Peyer's patch (tissue), 4 donors: ENCODE results near the gene LIF. TPM values are rescaled to one million over a fixed set of nuclear protein-coding genes. Genes with fewer than 3 reads are reported as not detected.

Experiments used
- DNase-seq, 3 donors: peaks; one replicate each; pipeline ENCODE4 v3.0.0-alpha.2; 2017 to 2019
- H3K27ac ChIP-seq, 4 donors: fragments of 200-600 bp; sonication (generic); one replicate each; pipeline ENCODE4 v1.5.1; 2016 to 2019
- H3K27me3 ChIP-seq, 2 donors: fragments of 200-600 bp; sonication (generic); one replicate each; pipeline ENCODE4 v1.5.1; 2019
- H3K36me3 ChIP-seq, 3 donors: fragments of 200-600 bp; sonication (generic); one replicate each; pipeline ENCODE4 v1.5.1; 2016 to 2019
- H3K4me1 ChIP-seq, 4 donors: fragments of 200-600 bp; sonication (generic); one replicate each; pipeline ENCODE4 v1.5.1; 2016 to 2019
- H3K4me3 ChIP-seq, 4 donors: fragments of 200-600 bp; sonication (generic); 1 replicate in 3 of 4; 2 replicates in 1 of 4; pipeline ENCODE4 v1.5.1; 2016 to 2019; ENCODE audit warnings: mild to moderate bottlenecking in 1 of 4
- H3K9me3 ChIP-seq, 4 donors: fragments of 200-600 bp; sonication (generic); one replicate each; pipeline ENCODE4 v1.5.1; 2016 to 2019; ENCODE audit warnings: mild to moderate bottlenecking in 1 of 4
- CTCF ChIP-seq, 6 experiments: fragments of 450-650 bp in 4 of 6; fragments of 200-600 bp in 2 of 6; sonication (generic) in 1 of 6; IDR thresholded peaks; one replicate each; pipeline ENCODE4 v1.5.1; 2017 to 2019; ENCODE audit warnings: antibody characterized with exemption in 6 of 6, mild to moderate bottlenecking in 3 of 6, moderate library complexity in 1 of 6
- POLR2A ChIP-seq, 2 donors: fragments of 450-650 bp; IDR thresholded peaks; one replicate each; pipeline ENCODE4 v1.5.1; 2017; ENCODE audit warnings: antibody characterized with exemption in 2 of 2, mild to moderate bottlenecking in 2 of 2, moderate library complexity in 2 of 2
- total RNA-seq, 4 donors: library from RNA; depleted of rRNA; stranded (reverse); fragments of >200 nt; gene quantifications; one replicate each; pipeline ENCODE4 v1.1.0, GENCODE V29; 2016

The LIF gene
- total RNA-seq, 4 donors from 2014 or later = 7.4 to 19.3 (median 10.6) TPM

- DNase-seq = no peak
- Histone ChIP-seq H3K9me3 (no peaks in the 10 kb centered on the region), H3K36me3 (peaks cover 0 to 7% (median 0%) of the 10 kb centered on the region in 3 donors), H3K4me1 (peaks cover 2 to 31% (median 5%) of the 10 kb centered on the region in 4 donors), H3K27me3 (no peaks in the 10 kb centered on the region), H3K4me3 (no peak overlapping the region), H3K27ac (no peak overlapping the region)
- TF ChIP-seq POLR2A (IDR thresholded peaks at IDR 0.05) (no peak), CTCF (IDR thresholded peaks at IDR 0.05) (no peak)
These were observed 2.5 kb downstream of the LIF start for GRCh38 chr22:30244066-30244465.

GRCh38 chr22:30243661-30244060 is 2.9 kb downstream of the LIF start:
- Histone ChIP-seq H3K4me3 (no peak overlapping the region), H3K4me1 (peaks cover 2 to 30% (median 5%) of the 10 kb centered on the region in 4 donors), H3K36me3 (peaks cover 0 to 7% (median 0%) of the 10 kb centered on the region in 3 donors), H3K9me3 (no peaks in the 10 kb centered on the region), H3K27me3 (no peaks in the 10 kb centered on the region), H3K27ac (no peak overlapping the region)
- no peak for DNase-seq
- TF ChIP-seq CTCF (IDR thresholded peaks at IDR 0.05) (no peak), POLR2A (IDR thresholded peaks at IDR 0.05) (no peak)

- H3K4me1 ChIP-seq = peaks cover 0 to 20% (median 1%) of the 10 kb centered on the region in 4 donors
- TF ChIP-seq CTCF (IDR thresholded peaks at IDR 0.05) = no peak
- TF ChIP-seq POLR2A (IDR thresholded peaks at IDR 0.05) = no peak
- peaks cover 0 to 7% (median 0%) of the 10 kb centered on the region in 3 donors for H3K36me3 ChIP-seq
- H3K4me3 ChIP-seq = no peak overlapping the region
- no peak for DNase-seq
- no peaks in the 10 kb centered on the region for H3K27me3 ChIP-seq
- H3K9me3 ChIP-seq = no peaks in the 10 kb centered on the region
- no peak overlapping the region for H3K27ac ChIP-seq
These were observed 4.8 kb downstream of the LIF start for GRCh38 chr22:30241576-30242371.

GRCh38 chr22:30240541-30241417 is 5.8 kb downstream of the LIF start:
- H3K36me3 ChIP-seq = peaks cover 0 to 7% (median 0%) of the 10 kb centered on the region in 3 donors
- H3K27me3 ChIP-seq = no peaks in the 10 kb centered on the region
- no peak overlapping the region for H3K27ac ChIP-seq
- H3K4me1 ChIP-seq = peaks cover 0 to 11% (median 0%) of the 10 kb centered on the region in 4 donors
- no peak overlapping the region for H3K4me3 ChIP-seq
- TF ChIP-seq CTCF (IDR thresholded peaks at IDR 0.05) = no peak
- TF ChIP-seq POLR2A (IDR thresholded peaks at IDR 0.05) = no peak
- no peaks in the 10 kb centered on the region for H3K9me3 ChIP-seq
- DNase-seq = peak in 1 of 3 donors; percentile 67

GRCh38 chr22:30239488-30240405 is 6.8 kb downstream of the LIF start:
- Histone ChIP-seq H3K9me3 (no peaks in the 10 kb centered on the region), H3K36me3 (peaks cover 0 to 7% (median 0%) of the 10 kb centered on the region in 3 donors), H3K4me1 (peaks cover 0 to 8% (median 0%) of the 10 kb centered on the region in 4 donors), H3K27ac (no peak overlapping the region), H3K4me3 (no peak overlapping the region), H3K27me3 (no peaks in the 10 kb centered on the region)
- DNase-seq = no peak
- no peak for TF ChIP-seq CTCF (IDR thresholded peaks at IDR 0.05)
- no peak for TF ChIP-seq POLR2A (IDR thresholded peaks at IDR 0.05)
